Measurements from ENCODE around the gene LGALS3.
"Not testable (repeated sequence)": the region's sequence is repeated elsewhere in the genome, so short reads cannot be mapped to it uniquely, and the experiment has no call there.

DNA sequence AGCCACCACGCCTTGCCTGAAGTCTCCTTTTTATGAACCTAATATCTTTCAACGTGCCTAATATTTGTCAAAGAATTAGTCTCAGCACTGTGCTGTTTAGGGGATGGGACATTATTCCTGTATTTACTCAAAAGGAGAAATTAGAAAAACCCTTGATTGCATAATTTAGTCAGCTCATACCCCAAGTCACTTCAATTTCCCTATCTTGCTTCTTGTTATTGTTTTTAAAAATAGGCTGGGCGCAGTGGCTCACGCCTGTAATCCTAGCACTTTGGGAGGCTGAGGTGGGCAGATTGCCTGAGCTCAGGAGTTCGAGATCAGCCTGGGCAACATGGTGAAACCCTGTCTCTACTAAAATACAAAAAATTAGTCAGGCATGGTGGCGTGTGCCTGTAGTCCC lies 49.1 kb upstream of the LGALS3 start:
- TF ChIP-seq, protein P1, sequence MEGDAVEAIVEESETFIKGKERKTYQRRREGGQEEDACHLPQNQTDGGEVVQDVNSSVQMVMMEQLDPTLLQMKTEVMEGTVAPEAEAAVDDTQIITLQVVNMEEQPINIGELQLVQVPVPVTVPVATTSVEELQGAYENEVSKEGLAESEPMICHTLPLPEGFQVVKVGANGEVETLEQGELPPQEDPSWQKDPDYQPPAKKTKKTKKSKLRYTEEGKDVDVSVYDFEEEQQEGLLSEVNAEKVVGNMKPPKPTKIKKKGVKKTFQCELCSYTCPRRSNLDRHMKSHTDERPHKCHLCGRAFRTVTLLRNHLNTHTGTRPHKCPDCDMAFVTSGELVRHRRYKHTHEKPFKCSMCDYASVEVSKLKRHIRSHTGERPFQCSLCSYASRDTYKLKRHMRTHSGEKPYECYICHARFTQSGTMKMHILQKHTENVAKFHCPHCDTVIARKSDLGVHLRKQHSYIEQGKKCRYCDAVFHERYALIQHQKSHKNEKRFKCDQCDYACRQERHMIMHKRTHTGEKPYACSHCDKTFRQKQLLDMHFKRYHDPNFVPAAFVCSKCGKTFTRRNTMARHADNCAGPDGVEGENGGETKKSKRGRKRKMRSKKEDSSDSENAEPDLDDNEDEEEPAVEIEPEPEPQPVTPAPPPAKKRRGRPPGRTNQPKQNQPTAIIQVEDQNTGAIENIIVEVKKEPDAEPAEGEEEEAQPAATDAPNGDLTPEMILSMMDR (IDR thresholded peaks at IDR 0.05), result not testable (repeated sequence)
- not testable (repeated sequence) for TF ChIP-seq ZFX (IDR thresholded peaks at IDR 0.05; ENCODE audit: borderline replicate concordance)
